ENCODE measurements around the gene TMEM11. TPM values are rescaled to one million over a fixed set of nuclear protein-coding genes. Genes with fewer than 3 reads are reported as not detected.

The TMEM11 gene
- total RNA-seq, 1 experiment from 2014 or later, result 23.4 TPM

DNA sequence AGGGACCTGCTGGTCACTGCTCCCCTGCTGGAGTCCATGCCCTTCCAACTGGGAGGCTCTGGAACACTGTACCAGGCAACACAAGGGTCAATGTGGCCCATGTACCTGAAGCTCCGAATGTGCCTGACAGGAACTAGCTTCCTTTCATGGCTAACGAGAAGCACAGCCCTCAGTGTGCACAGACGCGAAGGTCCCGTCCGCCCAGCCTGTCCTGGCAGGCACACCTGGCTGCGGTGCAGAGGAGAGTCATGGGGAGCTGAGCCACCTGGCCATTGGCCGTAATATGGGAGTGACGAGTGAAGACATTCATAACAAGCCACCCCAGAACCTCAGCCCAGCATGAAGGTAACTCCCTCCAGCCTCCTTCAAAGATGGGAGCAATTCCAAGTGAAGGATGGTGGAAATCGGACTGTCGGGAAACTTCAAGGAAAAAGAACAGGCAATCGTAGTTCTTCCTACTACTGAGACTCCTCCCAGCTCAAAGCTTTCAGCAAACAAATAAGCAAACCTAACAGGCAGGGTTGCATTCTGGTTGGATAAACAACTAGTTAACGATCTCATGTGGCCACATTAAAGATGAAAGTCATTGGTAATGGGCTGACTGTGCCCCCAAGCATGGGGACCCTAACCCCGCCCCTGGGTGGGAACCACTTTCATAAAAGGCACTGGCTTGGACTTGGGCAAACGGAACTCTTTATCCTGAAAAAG is 13.2 kb downstream of the TMEM11 start:
- intact Hi-C loops (cut with micrococcal nuclease; ENCODE audit: unreplicated experiment) (no loop called here), in situ Hi-C loops (cut with HindIII; ENCODE audit: low pct_unique_long_range_greater_than_20kb, low sequenced_read_pairs) (no loop called here)
- Histone ChIP-seq H3K27me3 (ENCODE audit: control insufficient read depth, insufficient read depth, low read length) (no peaks in the 10 kb centered on the region), H3K36me3 (ENCODE audit: control insufficient read depth, insufficient read depth, low read length) (no peaks in the 10 kb centered on the region; the same call in none of the 2 replicates), H3K9me3 (ENCODE audit: control insufficient read depth, insufficient read depth, low read depth, low read length) (no peaks in the 10 kb centered on the region), H3K27ac (ENCODE audit: low read length) (no peak overlapping the region), H3K4me3 (ENCODE audit: low read depth in 2 of 2, low read length in 2 of 2) (no peak overlapping the region), H3K4me1 (ENCODE audit: control insufficient read depth, insufficient read depth, low read length) (no peaks in the 10 kb centered on the region)
- DNase-seq (ENCODE audit: low read depth, low spot score) (no peak), ATAC-seq (no peak)
- ChIA-PET POLR2A (interaction anchor here (0.6 kb wide), 1 partner anchor 158 kb away, joined by 6 read pairs; the partner anchor contains the start of gene USP22), CTCF (interaction anchor here (0.6 kb wide), 1 partner anchor 81 kb away, joined by 6 read pairs; no protein-coding TSS in a partner anchor)
- BruUV-seq (replicated peaks), result no TSS peak
- TF ChIP-seq TCF7L2 (IDR thresholded peaks at IDR 0.05; ENCODE audit: low read depth, low read length) (no peak), POLR2AphosphoS5 (IDR thresholded peaks at IDR 0.05; ENCODE audit: low read depth, low read length) (no peak), SIN3A (IDR thresholded peaks at IDR 0.05; ENCODE audit: borderline replicate concordance, insufficient read depth, low read depth, low read length) (no peak)
- TF ChIP-seq, protein P1, sequence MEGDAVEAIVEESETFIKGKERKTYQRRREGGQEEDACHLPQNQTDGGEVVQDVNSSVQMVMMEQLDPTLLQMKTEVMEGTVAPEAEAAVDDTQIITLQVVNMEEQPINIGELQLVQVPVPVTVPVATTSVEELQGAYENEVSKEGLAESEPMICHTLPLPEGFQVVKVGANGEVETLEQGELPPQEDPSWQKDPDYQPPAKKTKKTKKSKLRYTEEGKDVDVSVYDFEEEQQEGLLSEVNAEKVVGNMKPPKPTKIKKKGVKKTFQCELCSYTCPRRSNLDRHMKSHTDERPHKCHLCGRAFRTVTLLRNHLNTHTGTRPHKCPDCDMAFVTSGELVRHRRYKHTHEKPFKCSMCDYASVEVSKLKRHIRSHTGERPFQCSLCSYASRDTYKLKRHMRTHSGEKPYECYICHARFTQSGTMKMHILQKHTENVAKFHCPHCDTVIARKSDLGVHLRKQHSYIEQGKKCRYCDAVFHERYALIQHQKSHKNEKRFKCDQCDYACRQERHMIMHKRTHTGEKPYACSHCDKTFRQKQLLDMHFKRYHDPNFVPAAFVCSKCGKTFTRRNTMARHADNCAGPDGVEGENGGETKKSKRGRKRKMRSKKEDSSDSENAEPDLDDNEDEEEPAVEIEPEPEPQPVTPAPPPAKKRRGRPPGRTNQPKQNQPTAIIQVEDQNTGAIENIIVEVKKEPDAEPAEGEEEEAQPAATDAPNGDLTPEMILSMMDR (IDR thresholded peaks at IDR 0.05), result no peak
- TF ChIP-seq, protein P2, sequence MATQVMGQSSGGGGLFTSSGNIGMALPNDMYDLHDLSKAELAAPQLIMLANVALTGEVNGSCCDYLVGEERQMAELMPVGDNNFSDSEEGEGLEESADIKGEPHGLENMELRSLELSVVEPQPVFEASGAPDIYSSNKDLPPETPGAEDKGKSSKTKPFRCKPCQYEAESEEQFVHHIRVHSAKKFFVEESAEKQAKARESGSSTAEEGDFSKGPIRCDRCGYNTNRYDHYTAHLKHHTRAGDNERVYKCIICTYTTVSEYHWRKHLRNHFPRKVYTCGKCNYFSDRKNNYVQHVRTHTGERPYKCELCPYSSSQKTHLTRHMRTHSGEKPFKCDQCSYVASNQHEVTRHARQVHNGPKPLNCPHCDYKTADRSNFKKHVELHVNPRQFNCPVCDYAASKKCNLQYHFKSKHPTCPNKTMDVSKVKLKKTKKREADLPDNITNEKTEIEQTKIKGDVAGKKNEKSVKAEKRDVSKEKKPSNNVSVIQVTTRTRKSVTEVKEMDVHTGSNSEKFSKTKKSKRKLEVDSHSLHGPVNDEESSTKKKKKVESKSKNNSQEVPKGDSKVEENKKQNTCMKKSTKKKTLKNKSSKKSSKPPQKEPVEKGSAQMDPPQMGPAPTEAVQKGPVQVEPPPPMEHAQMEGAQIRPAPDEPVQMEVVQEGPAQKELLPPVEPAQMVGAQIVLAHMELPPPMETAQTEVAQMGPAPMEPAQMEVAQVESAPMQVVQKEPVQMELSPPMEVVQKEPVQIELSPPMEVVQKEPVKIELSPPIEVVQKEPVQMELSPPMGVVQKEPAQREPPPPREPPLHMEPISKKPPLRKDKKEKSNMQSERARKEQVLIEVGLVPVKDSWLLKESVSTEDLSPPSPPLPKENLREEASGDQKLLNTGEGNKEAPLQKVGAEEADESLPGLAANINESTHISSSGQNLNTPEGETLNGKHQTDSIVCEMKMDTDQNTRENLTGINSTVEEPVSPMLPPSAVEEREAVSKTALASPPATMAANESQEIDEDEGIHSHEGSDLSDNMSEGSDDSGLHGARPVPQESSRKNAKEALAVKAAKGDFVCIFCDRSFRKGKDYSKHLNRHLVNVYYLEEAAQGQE (IDR thresholded peaks at IDR 0.05; ENCODE audit: insufficient read depth in 1 of 2, low read depth in 2 of 2, low read length in 1 of 2), result no peak

DNA sequence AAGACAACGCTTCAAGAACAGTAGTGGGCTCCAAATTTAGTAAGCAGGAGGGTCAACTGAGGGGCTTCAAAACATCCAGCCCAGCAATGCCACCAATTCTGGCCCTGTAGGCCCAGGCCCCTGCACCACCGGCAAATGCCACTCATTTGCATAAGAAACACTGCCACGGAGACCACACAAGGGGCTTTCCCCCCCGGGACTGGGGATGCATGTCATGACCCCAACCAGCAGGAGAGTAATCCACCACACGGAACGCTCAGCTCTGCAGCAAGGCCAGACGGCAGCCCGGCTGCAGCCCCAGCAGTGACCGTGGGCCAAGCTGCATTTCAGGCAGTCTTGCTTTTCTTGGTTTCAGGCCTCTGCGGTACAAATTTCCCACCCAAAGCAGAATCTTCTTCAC is 14.1 kb downstream of the TMEM11 start:
- ChIA-PET POLR2A (no interaction called here), CTCF (no interaction called here)
- no peaks in the 10 kb centered on the region for H3K4me1 ChIP-seq (ENCODE audit: control insufficient read depth, insufficient read depth, low read length)
- no TSS peak for BruUV-seq (replicated peaks)
- ATAC-seq, result no peak
- no peaks in the 10 kb centered on the region for H3K27me3 ChIP-seq (ENCODE audit: control insufficient read depth, insufficient read depth, low read length)
- no peak overlapping the region for H3K27ac ChIP-seq (ENCODE audit: low read length)
- TF ChIP-seq SIN3A (IDR thresholded peaks at IDR 0.05; ENCODE audit: borderline replicate concordance, insufficient read depth, low read depth, low read length), result no peak
- DNase-seq (ENCODE audit: low read depth, low spot score), result no peak
- no peak overlapping the region for H3K4me3 ChIP-seq (ENCODE audit: low read depth in 2 of 2, low read length in 2 of 2)
- intact Hi-C loops (cut with micrococcal nuclease; ENCODE audit: unreplicated experiment) (no loop called here), in situ Hi-C loops (cut with HindIII; ENCODE audit: low pct_unique_long_range_greater_than_20kb, low sequenced_read_pairs) (no loop called here)
- H3K36me3 ChIP-seq (ENCODE audit: control insufficient read depth, insufficient read depth, low read length), result no peaks in the 10 kb centered on the region; the same call in none of the 2 replicates
- H3K9me3 ChIP-seq (ENCODE audit: control insufficient read depth, insufficient read depth, low read depth, low read length), result no peaks in the 10 kb centered on the region

DNA sequence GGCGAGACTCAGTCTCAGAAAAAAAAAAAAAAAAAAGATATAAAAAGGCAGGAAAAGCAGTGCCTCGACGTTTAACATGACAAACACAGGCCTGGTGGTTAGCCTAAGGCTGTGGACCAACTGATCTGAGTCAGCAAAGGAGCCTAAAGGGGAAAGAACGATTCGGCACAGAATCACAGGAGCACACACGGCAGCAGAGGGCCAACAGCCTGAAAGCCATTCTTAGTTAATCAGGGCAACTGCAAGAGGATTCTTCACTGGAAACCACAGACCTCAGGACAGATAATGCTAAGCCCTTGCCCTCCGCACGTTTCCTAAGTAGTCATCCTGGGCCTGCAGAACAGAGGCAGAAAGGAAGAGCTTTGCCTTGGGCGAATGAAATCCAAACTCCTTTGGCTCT is 14.7 kb downstream of the TMEM11 start:
- in situ Hi-C loops (cut with HindIII; ENCODE audit: low pct_unique_long_range_greater_than_20kb, low sequenced_read_pairs), result no loop called here
- no peaks in the 10 kb centered on the region for H3K4me1 ChIP-seq (ENCODE audit: control insufficient read depth, insufficient read depth, low read length)
- ATAC-seq (no peak), DNase-seq (ENCODE audit: low read depth, low spot score) (no peak)
- H3K4me3 ChIP-seq (ENCODE audit: low read depth in 2 of 2, low read length in 2 of 2), result no peak overlapping the region
- no TSS peak for BruUV-seq (replicated peaks)
- no peaks in the 10 kb centered on the region for H3K9me3 ChIP-seq (ENCODE audit: control insufficient read depth, insufficient read depth, low read depth, low read length)
- TF ChIP-seq TCF7L2 (IDR thresholded peaks at IDR 0.05; ENCODE audit: low read depth, low read length), result no peak
- no peak for TF ChIP-seq POLR2AphosphoS5 (IDR thresholded peaks at IDR 0.05; ENCODE audit: low read depth, low read length)
- TF ChIP-seq SIN3A (IDR thresholded peaks at IDR 0.05; ENCODE audit: borderline replicate concordance, insufficient read depth, low read depth, low read length), result no peak
- TF ChIP-seq, protein P1 (IDR thresholded peaks at IDR 0.05), result no peak
- TF ChIP-seq, protein P2 (IDR thresholded peaks at IDR 0.05; ENCODE audit: insufficient read depth in 1 of 2, low read depth in 2 of 2, low read length in 1 of 2), result no peak
- POLR2A ChIA-PET, result no interaction called here
- H3K36me3 ChIP-seq (ENCODE audit: control insufficient read depth, insufficient read depth, low read length), result no peaks in the 10 kb centered on the region; the same call in none of the 2 replicates
- intact Hi-C loops (cut with micrococcal nuclease; ENCODE audit: unreplicated experiment), result no loop called here
- CTCF ChIA-PET, result no interaction called here
- H3K27ac ChIP-seq (ENCODE audit: low read length), result no peak overlapping the region
- no peaks in the 10 kb centered on the region for H3K27me3 ChIP-seq (ENCODE audit: control insufficient read depth, insufficient read depth, low read length)
